Measurements from ENCODE around the gene ATF7IP.

GRCh38 chr12:14452865-14453264 is 87.4 kb downstream of the ATF7IP start:
- TF ChIP-seq RAD21 (IDR thresholded peaks at IDR 0.05; ENCODE audit: low read depth) (no peak), YY1 (IDR thresholded peaks at IDR 0.05; ENCODE audit: low read depth) (no peak), CEBPB (IDR thresholded peaks at IDR 0.05) (no peak), MAX (IDR thresholded peaks at IDR 0.05) (no peak), ZBTB7A (IDR thresholded peaks at IDR 0.05; ENCODE audit: low read depth) (no peak), CREB1 (IDR thresholded peaks at IDR 0.05; ENCODE audit: low read depth) (no peak), EP300 (IDR thresholded peaks at IDR 0.05; ENCODE audit: borderline replicate concordance) (no peak), REST (IDR thresholded peaks at IDR 0.05; ENCODE audit: low read depth) (no peak)
